ENCODE results near the gene PLCB4. TPM values are rescaled to one million over a fixed set of nuclear protein-coding genes. Genes with fewer than 3 reads are reported as not detected.
"Not testable (repeated sequence)": the region's sequence is repeated elsewhere in the genome, so short reads cannot be mapped to it uniquely, and the experiment has no call there.

The PLCB4 gene
- total and polyA plus RNA-seq, 4 donors, result 17.1 to 32.5 (median 21.2) TPM

DNA sequence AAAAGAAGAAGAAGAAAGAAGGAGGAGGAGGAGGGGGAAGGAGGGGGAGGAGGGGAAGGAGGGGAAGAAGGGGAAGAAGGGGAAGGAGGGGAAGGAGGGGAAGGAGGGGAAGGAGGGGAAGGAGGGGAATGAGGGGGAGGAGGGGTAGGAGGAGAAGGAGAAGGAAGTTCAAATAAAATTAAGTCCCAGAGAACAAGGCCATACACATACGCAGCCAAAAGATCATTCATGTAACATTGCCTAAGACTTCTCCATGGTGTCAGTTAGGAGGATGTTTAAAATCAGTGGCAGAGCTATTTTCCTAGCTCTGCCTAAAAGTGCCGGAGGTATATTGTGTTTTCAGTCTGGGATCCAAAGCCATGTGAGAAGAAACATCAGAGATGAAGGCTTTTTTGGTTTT is 75.8 kb downstream of the PLCB4 start:
- Histone ChIP-seq H3K4me3 (ENCODE audit: low read depth, low read length) (no peak overlapping the region), H3K9me3 (ENCODE audit: control insufficient read depth, insufficient read depth, low read length) (no peaks in the 10 kb centered on the region), H3K27ac (ENCODE audit: low read depth, low read length) (no peak overlapping the region), H3K27me3 (ENCODE audit: control insufficient read depth, insufficient read depth, low read length) (no peaks in the 10 kb centered on the region), H3K4me1 (ENCODE audit: control insufficient read depth, insufficient read depth, low read length) (no peaks in the 10 kb centered on the region), H3K36me3 (ENCODE audit: control insufficient read depth, insufficient read depth, low read length) (no peaks in the 10 kb centered on the region)
- 0% methylated on average over 1 of the region's 2 CpGs for WGBS (ENCODE audit: insufficient coverage)
- DNase-seq (ENCODE audit: low read depth in 4 of 6, low spot score in 6 of 6), result no peak

DNA sequence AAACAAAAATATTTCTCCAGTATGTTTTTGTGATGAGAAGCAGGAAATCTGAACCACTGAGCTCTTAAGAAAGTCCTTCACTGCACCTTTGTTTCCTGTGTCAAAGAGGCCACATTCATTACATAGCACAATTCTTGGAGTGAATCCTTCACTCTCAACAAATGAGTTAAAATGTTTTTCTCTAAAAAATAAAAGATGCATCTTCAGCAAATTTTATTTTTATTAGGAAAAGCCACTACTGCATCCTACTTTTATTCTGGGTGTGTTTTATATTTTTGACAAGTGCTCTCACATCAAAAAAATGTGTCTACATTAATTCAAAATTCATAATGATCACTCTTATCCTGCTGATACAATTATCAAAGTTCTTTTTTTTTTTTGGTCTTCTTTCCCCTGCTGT is 76.3 kb downstream of the PLCB4 start:
- Histone ChIP-seq H3K4me3 (ENCODE audit: low read depth, low read length) (no peak overlapping the region), H3K27me3 (ENCODE audit: control insufficient read depth, insufficient read depth, low read length) (no peaks in the 10 kb centered on the region), H3K9me3 (ENCODE audit: control insufficient read depth, insufficient read depth, low read length) (no peaks in the 10 kb centered on the region), H3K4me1 (ENCODE audit: control insufficient read depth, insufficient read depth, low read length) (no peaks in the 10 kb centered on the region), H3K36me3 (ENCODE audit: control insufficient read depth, insufficient read depth, low read length) (no peaks in the 10 kb centered on the region), H3K27ac (ENCODE audit: low read depth, low read length) (no peak overlapping the region)
- DNase-seq (ENCODE audit: low read depth in 4 of 6, low spot score in 6 of 6), result no peak

DNA sequence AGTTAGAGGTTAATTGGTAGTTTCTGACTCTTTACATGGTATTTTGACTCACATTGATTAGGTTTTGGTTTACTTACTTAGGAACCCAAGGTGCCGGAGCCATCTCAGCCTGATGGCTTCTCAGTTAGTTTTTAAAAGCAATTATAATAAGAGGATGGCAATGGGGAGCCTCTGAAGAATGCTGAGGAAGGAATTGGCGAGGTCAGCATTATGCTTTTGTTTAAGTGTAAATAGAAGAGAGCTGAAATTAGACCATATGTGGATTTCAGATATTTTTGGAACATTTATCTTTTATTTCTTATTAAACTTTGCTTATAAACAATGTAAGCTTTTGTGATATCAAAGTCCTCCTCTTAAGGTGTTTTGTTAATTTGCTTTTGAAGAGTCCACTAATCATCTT is 77.8 kb downstream of the PLCB4 start:
- no peaks in the 10 kb centered on the region for H3K36me3 ChIP-seq (ENCODE audit: control insufficient read depth, insufficient read depth, low read length)
- no peaks in the 10 kb centered on the region for H3K4me1 ChIP-seq (ENCODE audit: control insufficient read depth, insufficient read depth, low read length)
- 100% methylated on average over 1 of the region's 2 CpGs for WGBS (ENCODE audit: insufficient coverage)
- no peaks in the 10 kb centered on the region for H3K9me3 ChIP-seq (ENCODE audit: control insufficient read depth, insufficient read depth, low read length)
- no peak for DNase-seq (ENCODE audit: low read depth in 4 of 6, low spot score in 6 of 6)
- no peak overlapping the region for H3K4me3 ChIP-seq (ENCODE audit: low read depth, low read length)
- H3K27ac ChIP-seq (ENCODE audit: low read depth, low read length), result no peak overlapping the region
- no peaks in the 10 kb centered on the region for H3K27me3 ChIP-seq (ENCODE audit: control insufficient read depth, insufficient read depth, low read length)

DNA sequence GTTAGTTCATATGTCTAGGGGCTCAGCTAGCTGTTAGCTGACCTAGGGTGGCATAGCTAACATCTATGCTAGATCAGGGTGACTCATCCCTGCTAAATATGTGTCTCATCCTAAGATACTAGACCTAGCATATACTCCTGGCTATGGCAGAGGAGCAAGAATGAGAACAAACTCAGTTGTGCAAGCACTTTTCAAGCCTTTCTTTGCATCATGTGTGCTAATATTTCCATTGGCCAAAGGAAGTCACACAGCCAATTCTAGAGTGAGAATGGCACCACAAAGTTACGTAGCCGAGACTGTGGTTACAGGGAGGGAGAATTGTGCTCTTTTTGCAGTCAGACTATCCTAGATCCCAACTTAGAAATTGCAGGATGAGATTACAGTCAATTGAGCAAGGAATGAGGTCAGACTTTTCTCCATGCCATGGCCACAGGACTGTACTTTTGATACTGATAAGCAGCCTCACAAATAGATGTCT is 78.7 kb downstream of the PLCB4 start:
- H3K27me3 ChIP-seq (ENCODE audit: control insufficient read depth, insufficient read depth, low read length), result no peaks in the 10 kb centered on the region
- no peak for DNase-seq (ENCODE audit: low read depth in 4 of 6, low spot score in 6 of 6)
- no peaks in the 10 kb centered on the region for H3K4me1 ChIP-seq (ENCODE audit: control insufficient read depth, insufficient read depth, low read length)
- no peak overlapping the region for H3K4me3 ChIP-seq (ENCODE audit: low read depth, low read length)
- no peaks in the 10 kb centered on the region for H3K9me3 ChIP-seq (ENCODE audit: control insufficient read depth, insufficient read depth, low read length)
- WGBS (ENCODE audit: insufficient coverage), result 70% methylated on average over 2 of the region's 2 CpGs
- no peak overlapping the region for H3K27ac ChIP-seq (ENCODE audit: low read depth, low read length)
- H3K36me3 ChIP-seq (ENCODE audit: control insufficient read depth, insufficient read depth, low read length), result no peaks in the 10 kb centered on the region

DNA sequence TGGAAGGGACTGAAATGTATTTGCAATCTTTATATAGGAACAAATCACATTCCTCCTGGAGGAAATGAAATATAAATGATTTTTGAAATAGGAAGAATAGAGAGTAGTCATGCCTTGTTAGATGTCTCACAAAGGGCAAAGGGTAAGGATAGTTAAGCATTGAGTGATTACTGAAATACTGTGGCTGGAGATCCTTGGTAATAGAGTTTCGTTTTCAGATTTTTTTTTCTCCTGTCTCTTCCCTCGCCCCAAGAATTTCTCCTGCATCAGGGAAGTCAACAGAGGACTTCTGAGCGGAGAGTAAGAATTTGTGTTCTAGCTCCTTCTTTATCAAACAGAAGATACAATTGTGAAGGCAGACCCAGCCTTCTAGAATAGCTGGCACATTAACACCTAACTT is 79.4 kb downstream of the PLCB4 start:
- no peak for DNase-seq (ENCODE audit: low read depth in 4 of 6, low spot score in 6 of 6)
- Histone ChIP-seq H3K9me3 (ENCODE audit: control insufficient read depth, insufficient read depth, low read length) (peaks cover 1% of the 10 kb centered on the region), H3K36me3 (ENCODE audit: control insufficient read depth, insufficient read depth, low read length) (no peaks in the 10 kb centered on the region), H3K27ac (ENCODE audit: low read depth, low read length) (no peak overlapping the region), H3K4me3 (ENCODE audit: low read depth, low read length) (no peak overlapping the region), H3K27me3 (ENCODE audit: control insufficient read depth, insufficient read depth, low read length) (no peaks in the 10 kb centered on the region), H3K4me1 (ENCODE audit: control insufficient read depth, insufficient read depth, low read length) (no peaks in the 10 kb centered on the region)
- WGBS (ENCODE audit: insufficient coverage), result no CpG with 5 or more reads among the region's 3 CpGs

DNA sequence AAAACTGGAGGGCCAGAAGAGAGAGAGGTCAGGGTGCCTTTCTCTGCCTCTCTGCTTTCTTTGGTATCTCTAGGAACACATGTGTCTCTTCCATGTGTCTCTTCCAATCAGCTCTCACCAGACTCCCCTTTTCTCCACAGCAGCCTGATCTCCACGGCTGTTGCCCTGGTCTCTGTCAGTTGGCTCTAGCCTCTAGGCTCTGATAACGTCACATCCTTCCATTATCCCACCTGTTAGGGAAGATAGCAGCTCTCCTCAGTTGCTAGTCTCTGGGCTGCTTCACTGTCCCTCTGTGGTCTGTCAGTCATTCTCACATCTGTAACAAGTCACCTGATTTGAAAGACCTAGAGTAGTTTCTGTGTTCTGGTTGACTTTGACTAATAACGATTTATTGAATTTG is 80.2 kb downstream of the PLCB4 start:
- Histone ChIP-seq H3K36me3 (ENCODE audit: control insufficient read depth, insufficient read depth, low read length) (no peaks in the 10 kb centered on the region), H3K9me3 (ENCODE audit: control insufficient read depth, insufficient read depth, low read length) (peaks cover 1% of the 10 kb centered on the region), H3K4me1 (ENCODE audit: control insufficient read depth, insufficient read depth, low read length) (no peaks in the 10 kb centered on the region), H3K4me3 (ENCODE audit: low read depth, low read length) (no peak overlapping the region), H3K27ac (ENCODE audit: low read depth, low read length) (no peak overlapping the region), H3K27me3 (ENCODE audit: control insufficient read depth, insufficient read depth, low read length) (no peaks in the 10 kb centered on the region)
- no peak for DNase-seq (ENCODE audit: low read depth in 4 of 6, low spot score in 6 of 6)
- WGBS (ENCODE audit: insufficient coverage), result 73% methylated on average over 2 of the region's 3 CpGs

DNA sequence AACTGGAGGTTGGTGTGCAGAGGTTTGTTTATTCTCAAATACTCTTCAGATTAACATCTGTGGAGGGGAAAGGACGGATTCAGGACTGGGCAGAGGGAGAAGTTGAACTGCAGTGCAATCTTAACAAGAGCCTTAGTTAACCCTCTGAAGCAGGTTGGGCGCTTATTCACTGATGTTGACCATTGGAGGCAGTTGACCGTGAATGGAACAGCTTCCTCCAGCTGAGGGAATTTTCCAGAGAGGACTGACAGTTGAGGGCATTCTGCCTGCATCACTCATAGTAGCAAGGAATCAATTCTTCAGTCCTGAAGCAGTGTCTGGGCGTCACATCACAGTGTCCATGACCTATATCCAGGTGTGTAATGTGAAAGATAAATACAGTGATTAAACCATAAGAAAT is 80.9 kb downstream of the PLCB4 start:
- no peak for DNase-seq (ENCODE audit: low read depth in 4 of 6, low spot score in 6 of 6)
- Histone ChIP-seq H3K36me3 (ENCODE audit: control insufficient read depth, insufficient read depth, low read length) (no peaks in the 10 kb centered on the region), H3K4me3 (ENCODE audit: low read depth, low read length) (no peak overlapping the region), H3K4me1 (ENCODE audit: control insufficient read depth, insufficient read depth, low read length) (no peaks in the 10 kb centered on the region), H3K27ac (ENCODE audit: low read depth, low read length) (no peak overlapping the region), H3K9me3 (ENCODE audit: control insufficient read depth, insufficient read depth, low read length) (peaks cover 1% of the 10 kb centered on the region), H3K27me3 (ENCODE audit: control insufficient read depth, insufficient read depth, low read length) (no peaks in the 10 kb centered on the region)
- 88% methylated on average over 3 of the region's 4 CpGs for WGBS (ENCODE audit: insufficient coverage)

DNA sequence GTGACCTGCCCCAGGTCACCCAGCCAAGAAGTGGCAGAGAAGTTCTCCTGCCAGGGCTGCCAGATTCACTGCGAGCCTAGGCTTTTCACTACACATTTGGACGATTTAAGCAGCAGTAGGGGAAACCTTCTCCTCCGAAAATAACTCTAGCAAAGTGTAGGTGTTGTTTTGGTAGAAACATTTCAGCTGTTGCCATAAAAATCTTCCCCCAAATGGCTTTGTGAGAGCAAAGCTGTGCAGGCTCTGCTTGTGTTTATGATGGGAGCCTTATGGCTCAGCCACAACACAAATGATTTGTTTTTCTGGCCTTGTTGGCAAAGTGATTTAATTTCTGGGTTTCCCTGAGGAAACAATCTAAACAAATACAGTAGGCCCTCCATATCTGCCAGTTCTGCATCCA is 81.8 kb downstream of the PLCB4 start:
- 100% methylated on average over 1 of the region's 3 CpGs for WGBS (ENCODE audit: insufficient coverage)
- H3K27me3 ChIP-seq (ENCODE audit: control insufficient read depth, insufficient read depth, low read length), result no peaks in the 10 kb centered on the region
- no peaks in the 10 kb centered on the region for H3K4me1 ChIP-seq (ENCODE audit: control insufficient read depth, insufficient read depth, low read length)
- H3K4me3 ChIP-seq (ENCODE audit: low read depth, low read length), result no peak overlapping the region
- peak in 1 of 6 donors; percentile 76 for DNase-seq (ENCODE audit: low read depth in 4 of 6, low spot score in 6 of 6)
- H3K9me3 ChIP-seq (ENCODE audit: control insufficient read depth, insufficient read depth, low read length), result peaks cover 1% of the 10 kb centered on the region
- no peaks in the 10 kb centered on the region for H3K36me3 ChIP-seq (ENCODE audit: control insufficient read depth, insufficient read depth, low read length)
- H3K27ac ChIP-seq (ENCODE audit: low read depth, low read length), result no peak overlapping the region

DNA sequence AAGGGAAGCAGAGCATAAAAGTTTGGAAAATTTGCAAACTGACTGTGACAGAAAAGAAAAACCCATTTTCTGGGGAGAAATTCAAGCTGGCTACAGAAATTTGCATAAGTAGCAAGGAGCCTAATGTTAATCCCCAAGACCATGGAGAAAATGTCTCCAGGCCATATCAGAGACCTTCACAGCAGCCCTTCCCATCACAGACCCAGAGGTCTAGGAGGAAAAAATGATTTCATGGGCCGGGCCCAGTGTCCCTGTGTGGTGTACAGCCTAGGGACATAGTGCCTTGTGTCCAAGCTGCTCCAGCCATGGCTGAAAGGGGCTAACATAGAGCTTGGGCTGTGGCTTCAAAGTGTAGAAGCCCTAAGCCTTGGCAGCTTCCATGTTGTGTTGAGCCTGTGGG is 83.3 kb downstream of the PLCB4 start:
- not testable (repeated sequence) for H3K27me3 ChIP-seq (ENCODE audit: control insufficient read depth, insufficient read depth, low read length); DNase-seq (ENCODE audit: low read depth in 4 of 6, low spot score in 6 of 6); H3K9me3 ChIP-seq (ENCODE audit: control insufficient read depth, insufficient read depth, low read length)

DNA sequence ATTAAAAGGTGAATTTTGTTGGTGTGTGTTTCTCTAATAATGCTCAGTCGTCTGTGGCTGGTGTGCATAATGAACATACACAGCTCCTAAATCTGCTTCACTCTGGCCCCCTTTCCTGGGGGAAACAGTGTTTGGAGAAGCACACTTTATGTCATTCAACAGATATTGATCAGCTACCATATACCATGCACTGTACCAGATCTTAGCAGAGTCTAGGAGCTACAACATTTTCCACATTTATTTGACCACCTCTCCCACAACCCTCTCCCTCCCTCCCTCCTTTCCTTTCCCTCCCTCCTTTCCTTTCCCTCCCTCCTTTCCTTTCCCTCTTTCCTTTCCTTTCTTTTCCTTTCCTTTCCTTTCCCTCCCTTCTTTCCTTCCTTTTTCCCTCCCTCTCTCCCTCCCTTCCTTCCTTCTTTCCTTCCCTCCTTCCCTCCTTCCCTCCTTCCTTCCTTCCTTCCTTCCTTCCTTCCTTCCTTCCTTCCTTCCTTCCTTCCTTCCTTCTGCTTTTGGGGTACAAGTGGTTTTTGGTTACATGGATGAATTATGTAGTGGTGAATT is 85.7 kb downstream of the PLCB4 start:
- no peak for DNase-seq (ENCODE audit: low read depth in 4 of 6, low spot score in 6 of 6)
- Histone ChIP-seq H3K9me3 (ENCODE audit: control insufficient read depth, insufficient read depth, low read length) (peaks cover 1% of the 10 kb centered on the region), H3K4me3 (ENCODE audit: low read depth, low read length) (no peak overlapping the region), H3K27me3 (ENCODE audit: control insufficient read depth, insufficient read depth, low read length) (no peaks in the 10 kb centered on the region), H3K4me1 (ENCODE audit: control insufficient read depth, insufficient read depth, low read length) (no peaks in the 10 kb centered on the region), H3K27ac (ENCODE audit: low read depth, low read length) (no peak overlapping the region), H3K36me3 (ENCODE audit: control insufficient read depth, insufficient read depth, low read length) (no peaks in the 10 kb centered on the region)
- no CpG with 5 or more reads among the region's 1 CpG for WGBS (ENCODE audit: insufficient coverage)

More for the DNA sequence above, 83.3 kb downstream of the PLCB4 start:
- H3K36me3 ChIP-seq (ENCODE audit: control insufficient read depth, insufficient read depth, low read length); H3K4me1 ChIP-seq (ENCODE audit: control insufficient read depth, insufficient read depth, low read length); H3K4me3 ChIP-seq (ENCODE audit: low read depth, low read length); H3K27ac ChIP-seq (ENCODE audit: low read depth, low read length): not testable (repeated sequence)
- 100% methylated on average over 1 of the region's 1 CpG for WGBS (ENCODE audit: insufficient coverage)

Data from spinal cord (tissue), 10 donors.